ENCODE results near the gene OR4D1.

The OR4D1 gene

GRCh38 chr17:58156839-58157803 lies 8.9 kb downstream of the OR4D1 start:
- no peak for FAIRE-seq

DNA sequence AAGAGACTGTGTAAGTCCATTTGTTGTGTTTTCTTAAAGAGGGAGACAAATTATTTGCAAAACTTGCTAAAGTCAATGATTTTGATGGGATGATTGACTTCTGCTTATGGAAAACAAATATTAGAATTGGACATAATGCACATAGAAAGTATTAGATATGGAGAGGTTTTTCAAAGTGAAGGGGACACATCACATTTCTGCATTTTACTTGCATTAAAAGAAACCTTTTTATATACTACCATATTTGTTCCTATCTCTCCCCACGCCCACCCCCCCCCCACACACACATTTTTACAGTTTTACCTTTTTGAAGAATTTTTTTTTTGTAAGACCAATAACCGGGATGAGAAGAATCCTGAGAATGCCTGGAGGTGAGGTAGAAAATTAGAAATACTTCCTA lies 10.0 kb downstream of the OR4D1 start:
- FAIRE-seq = no peak

DNA sequence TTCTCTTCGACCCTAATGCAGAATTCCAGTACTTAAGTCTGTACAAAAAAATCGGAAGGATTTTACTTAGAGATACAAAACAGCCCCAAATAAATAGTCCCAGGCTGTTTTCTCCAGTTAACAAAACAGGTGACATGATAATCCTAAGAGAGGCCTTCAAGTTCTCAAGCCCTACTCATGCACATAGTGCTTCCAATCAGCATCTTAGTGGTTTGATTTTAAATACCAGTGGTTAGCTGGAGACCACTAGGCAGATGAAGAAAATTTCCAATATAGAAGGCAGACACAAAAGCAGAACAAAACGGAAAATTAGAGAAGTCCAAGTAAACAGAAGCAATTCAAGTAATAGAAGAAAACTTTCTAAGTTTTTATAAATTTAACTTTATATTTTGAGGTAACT lies 13.4 kb downstream of the OR4D1 start:
- no peak for FAIRE-seq

GRCh38 chr17:58165981-58166380 lies 17.8 kb downstream of the OR4D1 start:
- no peak for FAIRE-seq

GRCh38 chr17:58166682-58167081 lies 18.5 kb downstream of the OR4D1 start, which contains the start of gene OR4D2:
Gene OR4D2, plus strand, starts transcription at chr17:58166982. Its CDS starts 2,674 bp downstream, at chr17:58169656.
- FAIRE-seq = no peak

DNA sequence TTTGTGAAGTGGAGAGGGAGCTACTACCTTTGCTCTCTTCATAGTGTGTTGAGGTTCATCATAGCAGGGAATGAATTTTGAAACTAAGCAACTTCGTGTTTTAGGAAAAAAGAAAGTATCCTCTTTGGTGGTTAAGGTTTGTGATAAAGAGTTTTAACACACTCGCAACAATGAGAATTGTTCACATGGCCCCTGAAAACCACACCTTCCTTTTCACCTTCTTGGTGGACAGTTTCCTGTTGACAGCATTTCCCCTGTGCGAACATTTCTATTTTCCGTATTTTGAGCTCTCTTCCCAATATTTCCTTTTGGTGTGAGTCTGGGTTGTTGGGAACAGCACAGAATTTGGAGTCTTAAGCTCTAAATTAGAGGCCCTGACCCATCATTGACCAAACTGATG lies 22.4 kb downstream of the OR4D1 start:
- no peak for FAIRE-seq

- no peak for FAIRE-seq
Measured at GRCh38 chr17:58172369-58173071, 24.3 kb downstream of the OR4D1 start.

DNA sequence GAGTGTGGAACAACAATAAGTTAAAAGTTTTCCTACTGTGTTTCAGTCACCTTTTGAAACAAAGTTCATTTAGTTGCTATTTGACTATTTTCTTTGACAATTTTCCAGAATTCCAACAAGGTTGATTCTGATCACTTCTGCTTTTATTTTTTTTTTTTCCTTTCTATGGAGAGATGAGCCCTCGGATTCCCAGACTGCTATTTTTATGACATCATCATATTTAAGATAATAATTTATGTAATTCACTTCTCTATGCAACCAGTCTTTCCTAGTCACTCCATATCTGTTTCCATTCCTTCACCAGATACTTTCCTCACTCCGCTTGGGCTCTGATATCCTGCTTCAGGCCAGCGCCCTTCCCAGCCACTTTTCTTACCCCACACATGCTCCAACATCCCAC lies 26.7 kb downstream of the OR4D1 start:
- no peak for FAIRE-seq

DNA sequence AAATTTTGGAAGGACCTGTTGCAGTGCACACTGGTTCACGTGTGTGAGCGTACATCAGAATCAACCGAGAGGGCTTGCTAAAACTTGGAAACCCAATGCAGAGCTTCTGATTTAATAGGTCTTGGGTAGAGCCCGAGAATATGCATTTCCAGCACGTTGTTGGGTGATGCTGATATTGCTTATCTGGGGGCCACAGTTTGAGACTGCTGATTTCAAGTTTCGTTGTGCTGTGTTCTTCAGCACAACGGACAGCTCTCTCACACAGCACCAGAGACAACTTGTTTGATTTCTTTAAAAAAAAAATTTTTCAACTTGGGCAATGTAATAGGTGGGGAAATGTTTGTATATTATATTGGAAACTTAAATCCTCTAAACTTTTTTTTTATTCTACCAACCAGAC lies 28.0 kb downstream of the OR4D1 start:
- no peak for FAIRE-seq

- FAIRE-seq = no peak
Measured at GRCh38 chr17:58181796-58182195, 33.6 kb downstream of the OR4D1 start.

GRCh38 chr17:58183514-58183913 lies 35.3 kb downstream of the OR4D1 start:
- FAIRE-seq = no peak

- FAIRE-seq = no peak
Measured at GRCh38 chr17:58184308-58184985, 36.3 kb downstream of the OR4D1 start.

DNA sequence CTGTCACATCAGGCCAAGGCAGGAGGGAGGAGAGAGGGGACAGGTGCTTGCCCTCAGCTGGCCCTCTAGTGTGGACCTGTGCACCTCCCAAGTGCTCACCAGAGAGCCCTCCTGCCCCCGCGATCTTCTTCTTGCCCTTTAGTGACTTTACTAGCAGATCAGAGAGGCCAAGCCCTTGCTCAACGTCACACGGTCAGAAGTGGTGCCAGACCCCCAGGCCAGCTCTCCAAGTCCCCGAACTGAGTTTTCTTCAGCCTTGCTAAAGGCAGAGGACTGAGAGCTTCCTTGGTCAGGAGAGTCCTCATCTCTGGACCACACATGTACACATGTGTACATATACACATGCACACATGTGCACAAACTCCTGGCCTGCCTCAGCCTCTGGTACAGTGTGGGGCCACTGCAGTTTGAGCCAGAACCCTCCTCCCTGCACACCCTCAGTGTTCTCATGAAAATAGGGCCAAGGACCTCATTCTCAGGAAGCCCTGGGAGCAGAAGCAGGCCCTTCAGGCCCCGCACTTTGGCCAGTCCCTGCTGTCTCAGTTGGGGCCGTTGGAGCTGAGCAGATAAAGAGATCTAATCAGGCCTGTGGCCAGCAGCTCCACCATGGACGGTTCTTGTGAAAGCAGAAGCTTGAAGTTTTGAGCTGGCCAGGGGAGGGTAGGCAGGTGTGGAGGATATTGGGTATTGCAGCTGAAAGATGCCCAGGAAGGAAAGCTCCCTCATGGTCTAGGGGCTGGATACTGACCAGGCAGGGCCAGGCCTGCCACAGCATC lies 37.0 kb downstream of the OR4D1 start:
- no peak for FAIRE-seq

DNA sequence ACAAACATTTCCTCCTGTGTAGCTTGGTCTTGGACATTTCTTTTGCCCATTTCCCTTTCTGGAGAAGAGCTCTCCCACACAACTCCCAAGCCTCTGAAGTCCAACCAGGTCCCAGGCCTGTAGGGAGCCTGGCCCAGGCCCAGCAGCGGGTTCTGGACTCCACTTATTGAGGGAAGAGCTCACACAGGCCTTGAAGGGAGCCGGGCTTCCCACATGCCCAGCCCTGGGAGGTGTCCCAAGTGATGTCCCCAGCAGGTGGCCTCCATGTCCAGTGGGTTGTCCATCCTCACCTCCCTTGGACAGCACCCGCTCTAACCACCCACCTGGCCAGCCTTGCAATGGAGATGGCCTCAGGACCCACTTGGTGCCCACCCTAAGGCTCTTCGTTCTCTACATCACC lies 38.4 kb downstream of the OR4D1 start:
- no peak for FAIRE-seq

DNA sequence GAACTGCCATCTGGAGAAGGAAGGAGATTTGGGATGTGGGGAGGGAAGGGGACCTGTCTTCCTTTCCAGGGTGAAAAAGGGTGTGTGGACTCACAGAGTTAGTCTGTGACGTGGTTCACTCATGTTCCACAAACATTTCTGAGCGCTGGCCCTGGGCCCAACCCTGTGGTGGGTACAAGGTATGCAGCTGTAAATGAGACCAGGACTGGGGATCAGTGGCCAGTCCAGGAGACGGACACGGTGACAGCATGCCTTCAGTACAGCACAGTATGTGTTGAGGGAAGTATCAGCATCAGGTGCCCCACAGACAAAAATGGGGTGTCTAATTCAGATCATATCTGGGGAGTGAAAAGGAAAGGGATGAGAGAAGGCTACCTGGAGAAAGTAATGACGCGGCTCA lies 38.9 kb downstream of the OR4D1 start:
- FAIRE-seq = no peak

DNA sequence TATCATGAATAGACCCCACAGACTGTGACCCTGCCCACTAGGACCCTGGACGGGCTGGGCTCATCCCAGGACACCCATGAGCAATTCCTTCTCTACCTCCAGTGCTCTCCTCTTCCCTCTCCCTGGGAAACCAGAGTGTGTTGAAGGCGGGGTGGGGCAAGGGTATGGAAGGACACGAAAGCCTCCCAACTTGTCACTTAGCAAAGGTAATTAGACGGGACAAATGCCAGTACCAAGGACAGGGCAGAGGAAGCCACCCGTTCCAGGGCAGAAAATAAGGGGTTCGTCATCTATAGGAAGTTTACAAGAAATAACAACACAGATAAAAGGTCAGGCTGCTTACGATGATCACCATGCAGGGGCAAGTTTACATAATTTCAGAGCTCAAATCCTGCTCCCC lies 39.5 kb downstream of the OR4D1 start:
- no peak for FAIRE-seq

DNA sequence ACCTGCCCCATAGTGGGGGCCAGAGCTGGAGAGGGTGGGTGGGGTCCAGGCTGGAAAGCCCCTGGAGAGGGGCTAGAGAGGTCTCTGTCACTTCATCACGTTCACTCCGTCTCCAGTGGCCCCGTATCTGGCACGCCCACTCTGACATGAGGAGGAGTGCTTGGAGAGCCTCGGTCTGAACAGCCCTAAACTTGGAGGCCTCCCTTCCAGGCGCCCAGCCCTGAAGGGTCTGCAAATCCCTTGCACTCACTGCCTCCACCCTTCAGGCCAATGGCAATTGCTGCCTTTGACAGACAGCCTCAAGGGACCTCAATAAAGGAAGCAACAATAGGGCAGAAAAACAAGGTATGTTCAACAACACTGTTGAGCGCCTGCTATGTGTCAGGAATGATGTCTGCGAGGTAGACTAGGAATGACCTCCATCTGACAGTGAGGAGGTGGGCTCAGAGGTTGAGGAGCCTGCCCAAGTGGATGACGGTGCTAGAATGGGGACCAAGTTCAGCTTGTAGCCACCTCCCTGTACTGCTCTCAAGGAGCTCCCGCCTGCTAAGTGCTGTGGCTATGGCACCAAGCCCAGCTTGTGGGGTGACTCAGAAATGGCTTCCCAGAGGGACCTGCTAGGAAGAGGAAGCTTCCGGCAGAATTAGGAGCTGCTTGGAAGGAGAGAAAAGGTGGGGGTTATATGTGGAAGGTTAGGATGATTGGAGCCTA lies 41.4 kb downstream of the OR4D1 start:
- no peak for FAIRE-seq

- FAIRE-seq = no peak
Measured at GRCh38 chr17:58191241-58191896, 43.2 kb downstream of the OR4D1 start.

GRCh38 chr17:58192612-58193011 lies 44.4 kb downstream of the OR4D1 start, which contains the start of gene EPX:
Gene EPX, plus strand, starts transcription at chr17:58192726. Its CDS starts 121 bp downstream, at chr17:58192847.
- FAIRE-seq = no peak

DNA sequence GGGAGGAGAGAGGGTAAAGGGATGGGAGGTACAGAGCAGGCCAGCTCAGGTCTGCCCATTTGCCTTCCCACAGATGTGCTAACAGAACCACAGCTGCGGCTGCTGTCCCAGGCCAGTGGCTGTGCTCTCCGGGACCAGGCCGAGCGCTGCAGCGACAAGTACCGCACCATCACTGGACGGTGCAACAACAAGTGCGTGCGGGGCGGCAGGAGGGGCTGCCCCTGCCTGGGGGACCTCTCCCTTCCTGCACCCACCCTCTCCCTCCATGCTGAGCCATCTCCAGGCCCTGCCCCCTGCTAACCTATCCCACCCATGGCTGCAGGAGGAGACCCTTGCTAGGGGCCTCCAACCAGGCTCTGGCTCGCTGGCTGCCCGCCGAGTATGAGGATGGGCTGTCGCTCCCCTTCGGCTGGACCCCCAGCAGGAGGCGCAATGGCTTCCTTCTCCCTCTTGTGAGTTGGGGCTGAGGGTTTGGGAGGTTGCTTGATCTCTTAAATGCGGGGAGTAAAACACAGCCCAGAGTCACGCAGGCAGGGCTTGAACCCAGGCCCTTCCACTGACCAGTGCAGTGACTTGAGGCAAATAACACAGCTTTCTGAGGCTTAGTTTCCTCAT lies 45.6 kb downstream of the OR4D1 start:
- no peak for FAIRE-seq
